Testis (tissue), 2 donors: ENCODE measurements around the gene SLC25A26.

Experiments used
- POLR2A ChIP-seq: fragments of 450-650 bp; IDR thresholded peaks from one replicate; pipeline ENCODE4 v1.6.1; 2017; ENCODE audit warnings: antibody characterized with exemption, mild to moderate bottlenecking, moderate library complexity
- TF ChIP-seq, protein P1 (sequence below), 3 experiments: fragments of 450-650 bp in 2 of 3; fragments of 200-600 bp in 1 of 3; sonication (generic) in 1 of 3; IDR thresholded peaks; one replicate each; pipeline ENCODE4 v1.5.1; 2016 to 2019; ENCODE audit warnings: antibody characterized with exemption in 3 of 3, mild to moderate bottlenecking in 2 of 3, moderate library complexity in 1 of 3

DNA sequence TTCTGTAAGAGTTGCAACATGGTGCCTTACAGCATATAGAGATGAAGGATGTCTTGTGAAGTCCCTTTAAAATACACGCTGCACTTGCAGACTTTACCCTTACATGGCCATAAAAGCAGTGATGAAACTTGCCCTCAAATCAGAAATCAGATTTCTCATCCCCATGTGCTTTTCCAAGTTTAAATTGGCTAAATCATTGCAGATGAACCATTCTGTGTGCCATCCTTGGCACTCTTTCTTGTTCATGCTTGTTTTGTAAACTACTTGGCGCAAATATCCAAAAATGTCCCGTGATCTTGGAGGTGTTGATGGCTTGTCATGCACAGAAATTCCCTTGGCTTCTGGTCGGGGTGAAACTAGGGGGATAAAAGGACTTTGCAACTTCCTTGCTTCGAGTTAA, 144.3 kb downstream of the SLC25A26 start:
- TF ChIP-seq, protein P1, sequence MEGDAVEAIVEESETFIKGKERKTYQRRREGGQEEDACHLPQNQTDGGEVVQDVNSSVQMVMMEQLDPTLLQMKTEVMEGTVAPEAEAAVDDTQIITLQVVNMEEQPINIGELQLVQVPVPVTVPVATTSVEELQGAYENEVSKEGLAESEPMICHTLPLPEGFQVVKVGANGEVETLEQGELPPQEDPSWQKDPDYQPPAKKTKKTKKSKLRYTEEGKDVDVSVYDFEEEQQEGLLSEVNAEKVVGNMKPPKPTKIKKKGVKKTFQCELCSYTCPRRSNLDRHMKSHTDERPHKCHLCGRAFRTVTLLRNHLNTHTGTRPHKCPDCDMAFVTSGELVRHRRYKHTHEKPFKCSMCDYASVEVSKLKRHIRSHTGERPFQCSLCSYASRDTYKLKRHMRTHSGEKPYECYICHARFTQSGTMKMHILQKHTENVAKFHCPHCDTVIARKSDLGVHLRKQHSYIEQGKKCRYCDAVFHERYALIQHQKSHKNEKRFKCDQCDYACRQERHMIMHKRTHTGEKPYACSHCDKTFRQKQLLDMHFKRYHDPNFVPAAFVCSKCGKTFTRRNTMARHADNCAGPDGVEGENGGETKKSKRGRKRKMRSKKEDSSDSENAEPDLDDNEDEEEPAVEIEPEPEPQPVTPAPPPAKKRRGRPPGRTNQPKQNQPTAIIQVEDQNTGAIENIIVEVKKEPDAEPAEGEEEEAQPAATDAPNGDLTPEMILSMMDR (IDR thresholded peaks at IDR 0.05), result no peak
- no peak for TF ChIP-seq POLR2A
